SU-DHL-6 (cell line): ENCODE measurements around the gene ZCCHC24.

Experiments
- H2AFZ ChIP-seq: fragments of 200-600 bp; sonication (generic); 2 replicates; pipeline ENCODE4 v1.6.1; 2014; ENCODE audit warnings: low read depth, mild to moderate bottlenecking, moderate library complexity, mixed read lengths, antibody characterized with exemption, low read length; ENCODE audit not compliant: severe bottlenecking
- H3F3A ChIP-seq: fragments of 200-600 bp; shearing (Covaris generic); 2 replicates; pipeline ENCODE4 v1.6.0; 2016; ENCODE audit warnings: antibody characterized with exemption, mild to moderate bottlenecking; ENCODE audit not compliant: insufficient read depth
- H3K27ac ChIP-seq: fragments of 200-600 bp; sonication (generic); 2 replicates; pipeline ENCODE4 v1.5.1; 2016; ENCODE audit warnings: low read depth, mild to moderate bottlenecking, low read length, moderate library complexity, mixed read lengths
- H3K27me3 ChIP-seq: fragments of 200-600 bp; sonication (generic), shearing (Covaris generic); 2 replicates; pipeline ENCODE4 v1.6.0; 2014; ENCODE audit warnings: mild to moderate bottlenecking, low read length
- H3K36me3 ChIP-seq: fragments of 200-600 bp; sonication (generic); 2 replicates; pipeline ENCODE4 v1.6.1; 2014; ENCODE audit warnings: mild to moderate bottlenecking, low read length, mixed read lengths
- H3K4me2 ChIP-seq: fragments of 300-600, 200-600 bp; shearing (Covaris generic), sonication (generic); 2 replicates; pipeline ENCODE4 v1.6.0; 2014; ENCODE audit warnings: low read length, low read depth, mild to moderate bottlenecking; ENCODE audit not compliant: poor library complexity, severe bottlenecking
- H3K4me3 ChIP-seq: fragments of 200-600 bp; sonication (generic); 2 replicates; pipeline ENCODE4 v1.5.1; 2014; ENCODE audit warnings: antibody characterized with exemption, low read length, mild to moderate bottlenecking, mixed read lengths; ENCODE audit not compliant: insufficient read depth, poor library complexity, severe bottlenecking
- H3K79me2 ChIP-seq: fragments of 200-600 bp; sonication (generic); 2 replicates; pipeline ENCODE4 v1.6.1; 2014; ENCODE audit warnings: mild to moderate bottlenecking, low read length, moderate library complexity; ENCODE audit not compliant: insufficient read depth
- H3K9ac ChIP-seq: fragments of 200-600 bp; sonication (generic); 2 replicates; pipeline ENCODE4 v1.7.0; 2014; ENCODE audit warnings: mild to moderate bottlenecking, low read length
- H3K9me2 ChIP-seq: fragments of 200-600 bp; sonication (generic); replicated peaks from 2 replicates; pipeline ENCODE4 v1.6.1; 2014; ENCODE audit warnings: low read length; ENCODE audit not compliant: insufficient read depth
- H3K9me3 ChIP-seq: fragments of 200-600 bp; sonication (generic); 2 replicates; pipeline ENCODE4 v1.6.1; 2014; ENCODE audit warnings: low read length, mixed read lengths; ENCODE audit not compliant: insufficient read depth
- H4K20me1 ChIP-seq: fragments of 200-600 bp; sonication (generic); 2 replicates; pipeline ENCODE4 v1.6.1; 2014; ENCODE audit warnings: low read depth, mild to moderate bottlenecking, antibody characterized with exemption, low read length, moderate library complexity, mixed read lengths
- EZH2phosphoT487 ChIP-seq: fragments of 200-600 bp; sonication (generic), shearing (Covaris generic); conservative IDR thresholded peaks from 2 replicates; pipeline ENCODE4 v1.6.1; 2018; ENCODE audit warnings: mild to moderate bottlenecking, antibody characterized with exemption, low read length, moderate library complexity, mixed read lengths
- TF ChIP-seq, protein P1 (sequence below): fragments of 200-600 bp; sonication (generic); IDR thresholded peaks from one replicate; pipeline ENCODE4 v1.5.1; 2017; ENCODE audit warnings: antibody characterized with exemption, mild to moderate bottlenecking, low read length, moderate library complexity; ENCODE audit not compliant: insufficient read depth, poor library complexity, severe bottlenecking

The ZCCHC24 gene

DNA sequence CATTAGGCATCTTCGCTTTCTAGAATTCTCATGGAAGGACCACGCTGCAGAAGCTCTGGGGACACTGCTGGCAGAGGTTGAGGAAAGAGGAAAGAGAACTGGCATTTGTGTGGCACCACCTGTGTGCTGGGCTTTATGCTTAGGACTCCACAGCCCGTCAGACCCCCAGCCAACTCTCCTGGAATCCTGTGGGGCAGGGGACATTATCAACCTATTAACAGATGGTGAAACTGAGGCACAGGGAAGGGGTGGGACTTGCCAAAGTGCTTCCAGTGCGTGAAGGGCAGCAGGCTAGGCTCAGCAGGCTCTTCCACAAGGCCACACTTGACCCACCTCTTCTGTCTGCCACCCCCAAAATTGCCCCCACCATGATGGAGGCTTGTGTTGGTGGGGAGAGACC, 46.8 kb downstream of the ZCCHC24 start:
- Histone ChIP-seq H3K36me3 (no peaks in the 10 kb centered on the region), H3K9ac (no peak overlapping the region), H3F3A (no peaks in the 10 kb centered on the region), H4K20me1 (no peaks in the 10 kb centered on the region), H3K27me3 (no peaks in the 10 kb centered on the region), H3K9me3 (no peaks in the 10 kb centered on the region), H3K4me3 (no peak overlapping the region), H3K9me2 (no peaks in the 10 kb centered on the region), H3K79me2 (no peaks in the 10 kb centered on the region), H3K4me2 (no peak overlapping the region), H2AFZ (no peak overlapping the region), H3K27ac (no peak overlapping the region)
- no peak for TF ChIP-seq EZH2phosphoT487
- TF ChIP-seq, protein P1, sequence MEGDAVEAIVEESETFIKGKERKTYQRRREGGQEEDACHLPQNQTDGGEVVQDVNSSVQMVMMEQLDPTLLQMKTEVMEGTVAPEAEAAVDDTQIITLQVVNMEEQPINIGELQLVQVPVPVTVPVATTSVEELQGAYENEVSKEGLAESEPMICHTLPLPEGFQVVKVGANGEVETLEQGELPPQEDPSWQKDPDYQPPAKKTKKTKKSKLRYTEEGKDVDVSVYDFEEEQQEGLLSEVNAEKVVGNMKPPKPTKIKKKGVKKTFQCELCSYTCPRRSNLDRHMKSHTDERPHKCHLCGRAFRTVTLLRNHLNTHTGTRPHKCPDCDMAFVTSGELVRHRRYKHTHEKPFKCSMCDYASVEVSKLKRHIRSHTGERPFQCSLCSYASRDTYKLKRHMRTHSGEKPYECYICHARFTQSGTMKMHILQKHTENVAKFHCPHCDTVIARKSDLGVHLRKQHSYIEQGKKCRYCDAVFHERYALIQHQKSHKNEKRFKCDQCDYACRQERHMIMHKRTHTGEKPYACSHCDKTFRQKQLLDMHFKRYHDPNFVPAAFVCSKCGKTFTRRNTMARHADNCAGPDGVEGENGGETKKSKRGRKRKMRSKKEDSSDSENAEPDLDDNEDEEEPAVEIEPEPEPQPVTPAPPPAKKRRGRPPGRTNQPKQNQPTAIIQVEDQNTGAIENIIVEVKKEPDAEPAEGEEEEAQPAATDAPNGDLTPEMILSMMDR = no peak

- H3K9ac ChIP-seq = no peak overlapping the region
- H3K27me3 ChIP-seq = no peaks in the 10 kb centered on the region
- H3K36me3 ChIP-seq = no peaks in the 10 kb centered on the region
- H3K4me2 ChIP-seq = no peak overlapping the region
- no peaks in the 10 kb centered on the region for H3K79me2 ChIP-seq
- no peaks in the 10 kb centered on the region for H3K9me2 ChIP-seq
- no peak overlapping the region for H3K27ac ChIP-seq
- no peak overlapping the region for H2AFZ ChIP-seq
- TF ChIP-seq, protein P1 = no peak
- TF ChIP-seq EZH2phosphoT487 = no peak
- H4K20me1 ChIP-seq = no peaks in the 10 kb centered on the region
- H3K9me3 ChIP-seq = no peaks in the 10 kb centered on the region
- H3F3A ChIP-seq = no peaks in the 10 kb centered on the region
- H3K4me3 ChIP-seq = no peak overlapping the region
Observed at GRCh38 chr10:79397575-79398303, 47.7 kb downstream of the ZCCHC24 start.

- H3K9me2 ChIP-seq = no peaks in the 10 kb centered on the region
- no peak overlapping the region for H3K9ac ChIP-seq
- H3F3A ChIP-seq = no peaks in the 10 kb centered on the region
- no peak overlapping the region for H3K4me3 ChIP-seq
- no peak overlapping the region for H3K4me2 ChIP-seq
- H3K27ac ChIP-seq = no peak overlapping the region
- no peaks in the 10 kb centered on the region for H3K9me3 ChIP-seq
- H3K79me2 ChIP-seq = no peaks in the 10 kb centered on the region
- no peaks in the 10 kb centered on the region for H3K36me3 ChIP-seq
- TF ChIP-seq, protein P1 = no peak
- no peak for TF ChIP-seq EZH2phosphoT487
- H2AFZ ChIP-seq = no peak overlapping the region
- H3K27me3 ChIP-seq = no peaks in the 10 kb centered on the region
- H4K20me1 ChIP-seq = no peaks in the 10 kb centered on the region
Observed at GRCh38 chr10:79397051-79397450, 48.4 kb downstream of the ZCCHC24 start.
